C4-2B (cell line): ENCODE data around the gene TRIM5.
"Not testable (repeated sequence)": the region's sequence is repeated elsewhere in the genome, so short reads cannot be mapped to it uniquely, and the experiment has no call there.

Source experiments
- H3K27ac ChIP-seq: fragments of 450-650 bp; 2 replicates; pipeline ENCODE4 v1.5.1; 2017
- CTCF ChIP-seq: fragments of 450-650 bp; conservative IDR thresholded peaks from 2 replicates; pipeline ENCODE4 v1.5.1; 2017; ENCODE audit warnings: mild to moderate bottlenecking
- ZFX ChIP-seq: fragments of 450-650 bp; IDR thresholded peaks from 2 replicates; pipeline ENCODE4 v1.6.1; 2017

Gene TRIM5

GRCh38 chr11:5665746-5666401, 19.0 kb downstream of the TRIM5 start:
- TF ChIP-seq ZFX: no peak
- no peak for TF ChIP-seq CTCF
- no peak overlapping the region for H3K27ac ChIP-seq

GRCh38 chr11:5665051-5665570, 19.8 kb downstream of the TRIM5 start:
- TF ChIP-seq ZFX (no peak), CTCF (no peak)
- no peak overlapping the region for H3K27ac ChIP-seq

- H3K27ac ChIP-seq: no peak overlapping the region
Measured at GRCh38 chr11:5663511-5663910, 21.4 kb downstream of the TRIM5 start.

GRCh38 chr11:5658318-5658717, 26.6 kb downstream of the TRIM5 start:
- TF ChIP-seq CTCF: no peak
- TF ChIP-seq ZFX: no peak
- H3K27ac ChIP-seq: no peak overlapping the region

More at GRCh38 chr11:5663511-5663910, 21.4 kb downstream of the TRIM5 start:
- TF ChIP-seq CTCF: no peak
- no peak for TF ChIP-seq ZFX

GRCh38 chr11:5656956-5657355, 27.9 kb downstream of the TRIM5 start:
- H3K27ac ChIP-seq: not testable (repeated sequence)

- H3K27ac ChIP-seq: no peak overlapping the region
- TF ChIP-seq ZFX (no peak), CTCF (no peak)
Measured at GRCh38 chr11:5655474-5655873, 29.4 kb downstream of the TRIM5 start.

- TF ChIP-seq ZFX: no peak
- TF ChIP-seq CTCF: no peak
- H3K27ac ChIP-seq: no peak overlapping the region
Measured at GRCh38 chr11:5646139-5646538, 38.7 kb downstream of the TRIM5 start.

- no peak overlapping the region for H3K27ac ChIP-seq
- TF ChIP-seq ZFX (no peak), CTCF (no peak)
Measured at GRCh38 chr11:5643585-5643984, 41.3 kb downstream of the TRIM5 start.
